ENCODE results near the gene EID2. TPM values are rescaled to one million over a fixed set of nuclear protein-coding genes. Genes with fewer than 3 reads are reported as not detected.

EID2 gene
- total RNA-seq, 4 donors from 2014 or later: 14.0 to 27.3 (median 23.4) TPM

DNA sequence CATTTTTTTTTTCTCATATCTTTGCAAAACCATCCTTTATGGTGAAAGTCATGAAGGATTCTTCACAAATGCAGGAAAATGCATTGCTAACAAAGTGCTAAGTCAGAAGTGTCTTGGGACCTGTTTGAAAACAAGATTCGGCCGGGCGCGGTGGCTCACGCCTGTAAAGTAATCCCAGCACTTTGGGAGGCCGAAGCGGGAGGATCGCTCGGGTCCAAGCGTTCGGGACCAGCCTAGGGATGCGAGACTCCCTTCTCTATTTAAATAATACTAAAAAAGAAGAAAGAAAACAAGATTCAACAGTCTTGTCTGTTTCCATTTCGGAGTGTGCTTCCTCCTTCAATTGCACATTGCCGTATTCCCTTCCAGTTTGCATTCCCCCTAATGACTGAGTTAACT lies 8.1 kb downstream of the EID2 start:
- H3K27ac ChIP-seq: peak overlapping the region; percentile 61 to 89 (median 84)
- WGBS, 2 donors: 28% methylated on average over 14 of the region's 14 CpGs
- no peak for DNase-seq (ENCODE audit: low spot score in 2 of 2)

DNA sequence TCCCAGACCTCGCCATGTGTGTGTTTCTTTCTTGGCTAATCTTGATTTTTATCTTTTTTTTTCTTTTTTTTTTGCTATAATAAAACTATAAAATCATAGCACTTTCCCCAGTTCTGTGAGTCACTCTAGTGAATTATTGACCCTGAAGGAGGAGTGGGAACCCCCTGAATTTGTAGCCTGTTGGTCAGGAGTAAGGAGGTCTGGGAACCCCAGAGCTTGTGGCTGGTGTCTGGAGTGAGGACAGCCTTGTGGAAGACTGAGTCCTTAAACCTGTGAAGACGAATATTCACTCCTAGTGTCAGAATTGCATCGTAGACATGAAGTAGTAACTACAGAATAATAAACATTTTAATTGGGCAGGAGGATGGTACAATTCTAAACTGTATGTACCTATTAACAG lies 14.8 kb downstream of the EID2 start:
- DNase-seq (ENCODE audit: low spot score in 2 of 2): no peak
- Histone ChIP-seq H3K27ac (no peak overlapping the region), H3K36me3 (peaks cover 0 to 20% (median 0%) of the 10 kb centered on the region in 3 donors), H3K4me3 (no peak overlapping the region), H3K9me3 (no peaks in the 10 kb centered on the region), H3K27me3 (no peaks in the 10 kb centered on the region), H3K4me1 (peaks cover 0 to 8% (median 0%) of the 10 kb centered on the region in 4 donors)
- TF ChIP-seq POLR2A (IDR thresholded peaks at IDR 0.05) (no peak), EP300 (IDR thresholded peaks at IDR 0.05) (no peak)
- TF ChIP-seq, protein P1, sequence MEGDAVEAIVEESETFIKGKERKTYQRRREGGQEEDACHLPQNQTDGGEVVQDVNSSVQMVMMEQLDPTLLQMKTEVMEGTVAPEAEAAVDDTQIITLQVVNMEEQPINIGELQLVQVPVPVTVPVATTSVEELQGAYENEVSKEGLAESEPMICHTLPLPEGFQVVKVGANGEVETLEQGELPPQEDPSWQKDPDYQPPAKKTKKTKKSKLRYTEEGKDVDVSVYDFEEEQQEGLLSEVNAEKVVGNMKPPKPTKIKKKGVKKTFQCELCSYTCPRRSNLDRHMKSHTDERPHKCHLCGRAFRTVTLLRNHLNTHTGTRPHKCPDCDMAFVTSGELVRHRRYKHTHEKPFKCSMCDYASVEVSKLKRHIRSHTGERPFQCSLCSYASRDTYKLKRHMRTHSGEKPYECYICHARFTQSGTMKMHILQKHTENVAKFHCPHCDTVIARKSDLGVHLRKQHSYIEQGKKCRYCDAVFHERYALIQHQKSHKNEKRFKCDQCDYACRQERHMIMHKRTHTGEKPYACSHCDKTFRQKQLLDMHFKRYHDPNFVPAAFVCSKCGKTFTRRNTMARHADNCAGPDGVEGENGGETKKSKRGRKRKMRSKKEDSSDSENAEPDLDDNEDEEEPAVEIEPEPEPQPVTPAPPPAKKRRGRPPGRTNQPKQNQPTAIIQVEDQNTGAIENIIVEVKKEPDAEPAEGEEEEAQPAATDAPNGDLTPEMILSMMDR (IDR thresholded peaks at IDR 0.05): no peak
- 93 to 99% methylated on average over 3 of the region's 3 CpGs for WGBS, 2 donors

More for the DNA sequence above, 8.1 kb downstream of the EID2 start:
- TF ChIP-seq, protein P1 (IDR thresholded peaks at IDR 0.05): no peak
- TF ChIP-seq POLR2A (IDR thresholded peaks at IDR 0.05) (no peak), EP300 (IDR thresholded peaks at IDR 0.05) (no peak)
- Histone ChIP-seq H3K4me1 (peaks cover 0 to 35% (median 11%) of the 10 kb centered on the region in 4 donors), H3K4me3 (peak overlapping the region; percentile 68 to 84 (median 74)), H3K36me3 (peaks cover 0 to 9% (median 0%) of the 10 kb centered on the region in 3 donors), H3K27me3 (no peaks in the 10 kb centered on the region), H3K9me3 (no peaks in the 10 kb centered on the region)

DNA sequence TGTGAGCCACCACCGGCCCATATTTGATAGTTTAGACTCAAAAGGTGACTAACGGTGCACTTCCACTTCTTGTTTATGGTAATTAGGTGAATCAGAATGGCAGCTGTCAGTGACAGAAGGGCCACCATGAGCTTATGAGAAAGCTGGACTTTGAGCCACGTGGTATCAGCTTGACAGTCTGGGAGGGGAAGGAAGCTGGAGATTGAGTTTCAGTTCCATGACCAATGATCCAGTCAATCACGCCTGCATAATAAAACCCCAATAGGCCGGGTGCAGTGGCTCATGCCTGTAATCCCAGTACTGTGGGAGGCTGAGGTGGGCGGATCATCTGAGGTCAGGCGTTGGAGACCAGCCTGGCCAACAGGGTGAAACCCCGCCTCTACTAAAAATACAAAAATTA lies 15.5 kb downstream of the EID2 start:
- Histone ChIP-seq H3K36me3 (peaks cover 0 to 14% (median 0%) of the 10 kb centered on the region in 3 donors), H3K9me3 (no peaks in the 10 kb centered on the region), H3K27me3 (no peaks in the 10 kb centered on the region), H3K27ac (no peak overlapping the region), H3K4me1 (peaks cover 0 to under 1% (median 0%) of the 10 kb centered on the region in 4 donors), H3K4me3 (no peak overlapping the region)
- TF ChIP-seq EP300 (IDR thresholded peaks at IDR 0.05) (no peak), POLR2A (IDR thresholded peaks at IDR 0.05) (no peak)
- TF ChIP-seq, protein P1 (IDR thresholded peaks at IDR 0.05): no peak
- no peak for DNase-seq (ENCODE audit: low spot score in 2 of 2)
- 82 to 86% methylated on average over 8 of the region's 8 CpGs for WGBS, 2 donors

DNA sequence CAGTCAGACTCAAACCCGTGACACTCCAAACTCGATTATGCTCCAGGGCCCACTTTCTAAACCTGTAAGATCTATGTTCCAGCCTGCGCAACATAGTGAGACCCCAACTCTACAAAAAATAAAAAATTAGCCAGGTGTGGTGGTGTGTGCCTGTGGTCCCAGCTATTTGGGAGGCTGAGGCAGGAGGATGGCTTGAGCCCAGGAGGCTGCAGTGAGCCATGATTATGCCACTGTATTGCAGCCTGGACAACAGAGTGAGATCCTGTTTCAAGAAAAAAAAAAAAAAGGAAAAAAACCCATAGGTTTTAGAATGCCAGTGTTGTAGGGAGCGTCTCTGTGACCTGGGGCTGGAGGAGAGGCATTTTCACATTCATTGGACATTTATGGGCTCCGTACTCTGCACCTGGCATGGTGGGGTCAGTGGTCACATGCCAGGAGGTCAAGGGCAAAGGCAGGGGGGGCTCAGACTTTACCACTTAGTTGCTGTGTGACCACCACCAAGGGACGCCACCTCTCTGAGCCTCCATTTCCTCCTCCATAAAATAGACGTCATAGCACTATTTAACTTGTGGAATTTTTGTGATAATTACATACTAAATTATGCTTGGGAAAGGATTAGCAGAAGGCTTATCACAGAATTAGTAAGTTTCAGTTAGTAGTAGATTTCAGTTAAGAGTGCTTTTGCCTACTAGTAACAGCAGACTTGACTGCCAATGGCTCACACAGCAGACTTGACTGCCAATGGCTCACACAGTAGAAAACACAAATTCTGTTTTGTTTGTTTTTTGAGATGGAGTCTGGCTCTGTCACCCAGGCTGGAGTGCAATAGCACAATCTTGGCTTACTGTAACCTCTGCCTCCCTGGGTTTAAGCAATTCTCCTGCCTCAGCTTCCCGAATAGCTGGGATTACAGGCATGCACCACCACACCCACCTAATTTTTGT lies 19.1 kb downstream of the EID2 start:
- no peak for DNase-seq (ENCODE audit: low spot score in 2 of 2)

More for the DNA sequence above, 19.1 kb downstream of the EID2 start:
- Histone ChIP-seq H3K4me3 (no peak overlapping the region), H3K27ac (no peak overlapping the region), H3K27me3 (peaks cover 0 to 19% of the 10 kb centered on the region in 2 donors), H3K36me3 (peaks cover 0 to 5% (median 0%) of the 10 kb centered on the region in 3 donors), H3K9me3 (no peaks in the 10 kb centered on the region), H3K4me1 (peaks cover 0 to 4% (median 2%) of the 10 kb centered on the region in 4 donors)
- WGBS, 2 donors: 85 to 91% methylated on average over 8 of the region's 8 CpGs
- TF ChIP-seq EP300 (IDR thresholded peaks at IDR 0.05): no peak
- TF ChIP-seq, protein P1 (IDR thresholded peaks at IDR 0.05): no peak

Measured in tibial nerve (tissue), 4 donors.